Activated CD8-positive, alpha-beta memory T cell treated with anti-CD3 and anti-CD28 coated beads for 1 hour (primary cell): ENCODE data around the gene LRMDA.

Experiments
- DNase-seq, 2 donors: peaks; one replicate each; pipeline ENCODE4 v3.0.0-alpha.2; 2020; ENCODE audit warnings: low read depth in 1 of 2; ENCODE audit errors: extremely low read depth in 1 of 2

The LRMDA gene

DNA sequence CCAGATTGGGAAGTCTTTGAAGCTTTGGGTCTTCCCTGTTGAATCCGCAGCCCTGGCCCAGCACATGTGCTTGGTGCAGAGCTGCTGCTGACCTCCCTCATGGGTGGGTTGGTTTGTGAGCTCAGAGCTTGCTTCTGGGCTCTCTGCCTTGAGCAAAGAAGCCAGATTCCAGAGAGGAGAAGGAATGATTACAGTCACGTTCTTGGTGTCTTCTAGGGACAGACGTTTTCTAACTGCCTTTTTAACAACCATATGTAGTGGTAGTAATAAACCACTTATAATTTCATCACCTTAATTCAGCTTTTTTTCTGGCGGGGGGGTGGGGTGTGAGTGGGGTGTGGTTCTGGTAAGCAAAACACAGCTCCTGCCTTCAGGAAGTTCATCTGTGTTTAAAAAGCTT lies 39.5 kb downstream of the LRMDA start:
- DNase-seq, result no peak

DNA sequence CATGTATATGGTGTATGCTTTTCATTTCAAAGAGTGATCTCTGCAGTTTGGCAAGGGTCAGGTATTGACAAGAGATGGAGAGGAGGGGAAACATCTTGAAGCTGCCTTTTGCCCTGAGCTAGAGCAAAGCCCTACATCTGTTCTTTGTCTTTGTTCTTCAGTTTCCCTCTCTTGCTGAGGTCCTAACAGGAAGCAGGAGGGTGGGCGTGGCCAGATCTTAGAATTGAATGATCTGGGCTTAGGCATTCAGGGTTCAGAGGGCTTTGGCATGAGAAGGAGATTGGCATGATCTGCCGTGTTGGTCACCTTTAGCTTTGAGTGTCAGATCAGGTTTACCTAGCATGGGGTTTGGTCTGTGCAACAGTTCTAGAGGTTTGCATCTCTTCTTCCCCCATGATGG lies 41.3 kb downstream of the LRMDA start:
- DNase-seq, result no peak

- no peak for DNase-seq
Measured at GRCh38 chr10:75474106-75474505, 42.7 kb downstream of the LRMDA start.

- no peak for DNase-seq
Measured at GRCh38 chr10:75475460-75476182, 44.2 kb downstream of the LRMDA start.

- DNase-seq, result no peak
Measured at GRCh38 chr10:75476569-75476968, 45.1 kb downstream of the LRMDA start.

- DNase-seq, result no peak
Measured at GRCh38 chr10:75476985-75477384, 45.6 kb downstream of the LRMDA start.

GRCh38 chr10:75477680-75478079 lies 46.3 kb downstream of the LRMDA start:
- no peak for DNase-seq

GRCh38 chr10:75480374-75480773 lies 49.0 kb downstream of the LRMDA start:
- no peak for DNase-seq

GRCh38 chr10:75483188-75483587 lies 51.8 kb downstream of the LRMDA start:
- DNase-seq, result no peak

- DNase-seq, result no peak
Measured at GRCh38 chr10:75484717-75485116, 53.3 kb downstream of the LRMDA start.

- no peak for DNase-seq
Measured at GRCh38 chr10:75486591-75486990, 55.2 kb downstream of the LRMDA start.

DNA sequence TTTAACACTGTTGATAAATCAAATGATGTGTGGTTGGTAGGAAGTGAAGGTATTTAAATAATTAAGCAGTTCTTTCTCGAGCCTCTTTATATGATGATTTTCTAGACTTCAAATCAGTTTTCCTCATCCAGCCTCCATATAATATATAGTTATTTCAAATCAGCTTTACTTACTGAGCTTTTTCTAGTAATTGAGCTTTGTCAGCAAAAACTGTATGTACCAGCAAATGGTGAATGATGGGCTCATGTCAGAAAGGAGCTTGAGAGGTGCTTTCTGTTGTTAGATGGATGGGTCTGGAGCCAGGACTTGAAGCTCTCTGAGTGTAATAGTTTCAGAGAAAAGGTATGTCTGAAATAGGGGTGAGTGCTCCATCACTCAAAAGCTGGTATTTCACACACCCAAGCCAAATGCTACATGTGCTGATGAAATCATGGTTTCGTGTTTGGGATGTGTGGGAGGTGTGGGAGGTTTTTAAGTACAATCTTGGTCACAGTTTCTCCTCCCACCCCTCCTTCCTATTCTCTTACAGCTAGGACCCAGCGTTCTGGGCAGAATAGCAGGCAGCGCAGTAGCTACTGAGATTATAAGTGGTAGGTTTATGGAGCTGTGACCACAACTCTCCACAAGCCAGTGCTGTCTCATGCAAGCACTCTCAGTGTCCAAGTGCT lies 55.8 kb downstream of the LRMDA start:
- no peak for DNase-seq

DNA sequence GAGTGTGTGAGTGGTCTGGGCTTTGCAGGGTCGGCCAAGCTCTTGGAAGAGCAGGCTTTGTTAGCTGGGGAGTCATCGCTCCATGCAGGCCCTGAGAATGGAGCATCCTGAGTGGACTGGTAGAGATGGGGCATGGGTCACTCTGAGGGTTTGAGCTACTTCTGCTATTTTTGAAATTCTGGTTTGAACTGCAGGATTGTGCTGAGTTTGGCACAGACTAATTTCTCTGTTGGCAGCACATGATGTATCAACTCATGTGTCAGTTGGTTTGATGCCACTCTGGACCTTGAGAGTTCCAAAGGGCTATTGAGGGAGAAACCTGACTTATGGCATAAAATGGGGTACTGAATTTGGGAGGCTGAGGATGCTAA lies 56.3 kb downstream of the LRMDA start:
- DNase-seq, result no peak

GRCh38 chr10:75492173-75492925 lies 60.9 kb downstream of the LRMDA start:
- DNase-seq, result no peak

GRCh38 chr10:75493464-75493863 lies 62.0 kb downstream of the LRMDA start:
- DNase-seq, result no peak

DNA sequence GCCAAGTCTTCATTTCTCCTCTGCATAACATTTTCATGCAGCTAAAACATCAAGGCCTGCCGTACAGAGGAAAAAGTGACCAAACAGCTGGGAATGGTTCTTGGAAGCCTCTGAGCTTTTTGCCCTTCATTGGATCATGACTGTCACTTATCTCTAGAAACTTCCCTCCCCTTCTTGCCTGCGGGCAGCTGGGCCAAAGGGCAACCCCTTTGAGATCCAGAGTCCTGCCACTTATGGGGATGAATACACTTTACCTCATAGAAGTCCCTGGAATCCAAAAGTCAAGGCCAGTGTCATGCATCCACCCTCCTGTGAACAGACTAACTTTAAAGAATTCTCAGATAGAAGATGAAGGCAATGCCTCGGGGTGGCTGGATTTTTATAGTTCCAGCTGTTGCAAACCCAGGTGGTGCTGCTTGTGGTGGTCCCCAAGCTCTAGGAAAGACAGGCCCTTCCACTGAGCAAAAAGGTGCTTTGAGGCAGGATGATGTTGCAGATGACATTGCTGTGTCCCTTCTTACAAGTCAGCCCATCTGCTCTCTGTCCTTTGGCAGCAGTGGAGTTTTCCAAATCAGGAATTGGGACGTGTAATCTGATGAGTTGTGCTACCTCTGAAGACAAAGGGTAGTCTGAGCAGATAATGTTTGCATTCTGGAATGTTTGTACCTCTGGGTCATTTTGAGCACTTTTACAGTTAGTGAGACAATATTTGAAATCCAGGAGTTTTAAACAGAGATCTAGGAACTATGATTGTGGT lies 64.2 kb downstream of the LRMDA start:
- no peak for DNase-seq

DNA sequence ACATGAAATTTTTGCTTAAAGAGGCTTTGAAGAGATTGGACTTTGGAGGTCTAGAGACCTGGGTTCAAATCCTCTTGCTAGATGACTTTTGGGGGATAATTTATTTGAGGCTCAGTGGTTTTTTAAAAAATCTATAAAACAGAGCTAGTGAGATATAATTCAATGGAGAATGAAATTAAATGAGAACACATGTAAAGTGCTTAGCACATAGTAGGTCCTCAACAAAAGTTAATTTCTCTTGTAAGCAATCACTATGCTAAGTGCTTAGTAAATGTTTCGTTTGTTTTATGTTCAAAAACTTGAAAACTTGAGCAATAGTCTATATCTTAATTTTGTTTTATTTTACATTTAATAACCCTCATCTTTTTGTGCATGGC lies 64.8 kb downstream of the LRMDA start:
- no peak for DNase-seq

DNA sequence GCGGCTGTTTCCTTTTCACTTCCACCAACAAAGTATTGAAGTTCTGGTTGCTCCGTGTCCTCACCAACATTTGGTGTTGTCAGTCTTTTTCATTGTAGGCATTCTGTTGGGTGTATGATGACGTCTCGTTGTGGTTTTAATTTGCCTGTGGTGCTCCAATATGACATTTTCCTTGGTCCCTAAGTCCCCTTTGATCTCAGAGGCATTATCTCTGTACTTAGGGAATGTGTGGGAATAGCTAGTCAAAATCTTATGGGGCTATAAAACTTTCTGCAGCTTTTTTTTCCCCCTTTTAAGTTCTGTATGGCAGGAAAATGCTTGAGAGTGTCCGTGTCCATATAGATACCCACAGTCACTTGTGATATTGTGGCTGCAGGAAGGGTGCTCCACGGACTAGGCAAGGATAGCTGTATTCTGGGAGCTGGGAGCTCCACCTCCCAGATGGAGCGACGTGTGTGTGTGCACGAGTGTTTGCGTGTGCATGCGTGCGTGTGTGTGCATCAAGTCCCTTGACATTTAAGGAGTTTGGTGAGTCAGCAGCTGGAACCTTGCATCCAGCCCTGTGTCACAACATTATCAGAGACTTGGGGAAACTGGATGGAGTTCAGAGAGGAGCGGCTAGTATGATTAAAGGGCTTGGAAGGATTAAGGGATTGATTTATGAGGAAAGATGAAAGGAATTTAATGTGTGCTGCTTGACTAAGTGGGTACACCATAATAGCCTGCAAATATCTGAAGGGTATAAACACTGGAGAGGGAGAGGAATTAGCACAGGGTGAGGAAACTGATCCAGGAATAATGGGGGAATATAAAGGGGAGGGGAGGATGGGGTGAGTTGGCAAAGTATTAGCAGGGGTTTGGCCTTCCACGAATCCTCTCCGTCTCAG lies 66.8 kb downstream of the LRMDA start:
- no peak for DNase-seq

DNA sequence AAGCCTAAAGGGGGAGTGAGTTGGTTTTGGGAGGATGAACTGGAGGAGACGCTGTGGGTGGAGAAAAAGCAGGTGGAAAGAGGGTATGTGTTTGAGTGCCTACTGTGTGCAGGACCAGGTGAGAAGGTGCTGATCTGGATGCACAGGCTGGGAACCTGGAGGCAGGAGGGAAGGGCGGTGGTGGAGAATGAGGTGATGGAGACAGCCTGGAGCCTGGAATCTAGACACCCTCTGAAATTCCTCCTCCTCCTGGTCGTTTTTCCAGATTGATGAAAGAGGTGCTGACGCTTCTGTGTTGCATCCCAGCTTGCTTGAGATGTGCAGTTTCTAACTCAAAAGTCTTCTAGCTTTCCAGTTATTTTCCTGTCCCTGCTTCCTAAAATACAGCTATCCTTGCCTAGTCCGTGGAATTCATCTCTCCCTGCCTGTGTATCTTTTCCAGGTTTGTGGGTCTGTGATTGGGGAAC lies 67.5 kb downstream of the LRMDA start:
- DNase-seq, result no peak

DNA sequence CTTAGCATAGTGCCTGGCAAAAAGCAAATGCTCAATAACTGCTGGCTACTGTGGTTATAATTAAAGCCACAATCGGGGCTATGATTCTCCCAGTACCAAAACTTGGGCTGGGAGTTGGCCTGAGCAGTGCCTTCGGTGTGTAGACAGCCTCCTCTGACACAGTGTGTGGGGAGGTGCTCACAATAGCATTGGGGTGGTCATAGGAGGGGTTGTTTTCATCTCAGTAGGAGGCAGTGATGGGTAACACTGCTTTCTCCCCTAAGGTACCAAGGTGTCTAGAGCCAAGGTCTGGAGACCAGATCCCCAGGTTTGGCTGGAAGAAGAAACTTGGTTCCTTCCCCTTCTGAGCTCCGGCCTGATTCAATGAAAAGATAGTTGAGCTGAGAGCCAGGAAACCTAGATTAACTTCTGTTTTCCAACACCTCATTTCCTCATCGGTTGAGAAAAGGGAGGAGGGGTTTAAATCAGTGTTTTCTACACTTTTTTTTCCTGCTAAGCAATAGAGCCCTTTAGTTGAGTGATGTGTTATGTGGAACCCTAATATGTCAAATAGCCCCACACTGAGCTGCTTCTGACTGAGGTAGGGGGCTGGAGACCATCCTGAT lies 68.2 kb downstream of the LRMDA start:
- no peak for DNase-seq
